DMS53 treated with DMSO at 0.1 percent for 48 hours (cell line): ENCODE measurements around the gene IMPG2.

Source experiments
- DNase-seq: peaks from one replicate; lab custom pipeline; 2025; ENCODE audit not compliant: unreplicated experiment; lab: John Stamatoyannopoulos, UW

Gene IMPG2

DNA sequence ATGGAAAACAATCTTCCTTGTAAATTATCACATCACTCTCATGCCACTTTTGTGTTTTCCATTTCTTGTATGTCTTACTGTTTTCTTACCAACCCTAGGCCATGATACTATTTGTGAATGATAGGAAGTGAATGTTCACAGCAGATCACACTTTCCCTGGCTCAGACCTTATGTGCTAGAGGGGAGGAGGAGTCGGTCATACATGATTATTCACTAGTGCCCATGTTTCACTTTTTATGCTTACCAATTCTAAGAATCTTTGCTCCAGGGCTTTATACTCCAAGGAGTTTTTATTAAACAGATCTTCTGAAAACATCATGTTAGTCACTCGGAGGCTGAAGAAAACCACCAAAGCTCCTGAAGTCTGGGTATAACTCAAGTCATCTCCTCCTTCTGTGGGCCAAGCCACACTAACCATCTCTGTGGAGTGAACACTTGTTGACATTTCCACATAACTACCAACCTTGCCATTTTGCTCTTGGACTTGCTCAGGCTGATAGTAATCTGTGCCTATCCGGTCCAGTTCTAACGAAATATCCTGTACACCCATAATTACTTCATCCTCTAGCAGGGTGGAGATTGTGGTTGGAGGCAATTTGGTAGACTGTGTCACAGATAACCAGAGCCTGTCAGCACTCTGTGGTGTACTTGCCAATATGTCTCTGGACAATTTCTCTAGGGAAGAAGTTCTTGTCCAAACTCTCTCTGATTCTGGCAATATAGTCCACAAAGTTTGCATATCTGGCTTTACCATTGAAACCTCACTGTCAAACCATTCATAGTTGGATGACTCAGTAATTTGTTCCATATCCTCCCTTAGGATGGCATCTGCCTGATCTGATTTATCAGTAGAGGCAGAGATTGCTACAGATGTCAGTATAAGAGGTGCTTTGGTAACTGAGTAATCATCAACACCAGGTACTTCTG lies 76.8 kb downstream of the IMPG2 start:
- DNase-seq = no peak

DNA sequence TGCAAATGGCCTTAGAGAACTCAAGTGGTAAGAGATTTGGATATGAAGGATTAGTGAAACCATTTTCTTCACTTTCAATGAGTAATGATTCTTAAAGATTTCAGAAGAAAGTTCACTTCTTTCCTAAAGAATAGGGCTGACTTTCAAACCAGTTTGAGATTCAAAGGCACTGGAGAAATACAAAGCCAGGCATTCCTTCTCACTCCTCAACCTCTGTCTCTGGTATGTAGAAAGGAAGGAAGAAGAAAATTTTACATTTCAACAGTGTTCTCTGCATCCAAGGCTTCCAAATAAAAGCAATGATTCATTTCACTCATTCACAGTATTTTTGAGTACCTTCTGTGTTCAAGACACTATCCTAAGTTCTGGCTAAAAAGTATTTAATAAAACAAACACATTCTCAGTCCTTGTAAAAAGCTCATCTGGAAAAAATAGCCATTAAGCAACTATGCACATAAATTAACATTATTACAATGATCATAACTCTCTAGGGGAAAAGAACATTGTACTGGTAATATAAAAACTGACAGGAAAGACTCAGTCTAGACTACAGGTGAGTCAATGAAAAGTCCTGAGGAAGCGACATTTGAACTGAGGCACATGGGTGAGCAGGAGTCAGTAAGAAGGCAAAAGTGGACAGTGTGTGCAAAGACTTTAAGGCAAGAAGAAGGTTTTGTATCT lies 79.5 kb downstream of the IMPG2 start:
- DNase-seq = no peak

GRCh38 chr3:101235048-101235447 lies 85.3 kb downstream of the IMPG2 start:
- no peak for DNase-seq

DNA sequence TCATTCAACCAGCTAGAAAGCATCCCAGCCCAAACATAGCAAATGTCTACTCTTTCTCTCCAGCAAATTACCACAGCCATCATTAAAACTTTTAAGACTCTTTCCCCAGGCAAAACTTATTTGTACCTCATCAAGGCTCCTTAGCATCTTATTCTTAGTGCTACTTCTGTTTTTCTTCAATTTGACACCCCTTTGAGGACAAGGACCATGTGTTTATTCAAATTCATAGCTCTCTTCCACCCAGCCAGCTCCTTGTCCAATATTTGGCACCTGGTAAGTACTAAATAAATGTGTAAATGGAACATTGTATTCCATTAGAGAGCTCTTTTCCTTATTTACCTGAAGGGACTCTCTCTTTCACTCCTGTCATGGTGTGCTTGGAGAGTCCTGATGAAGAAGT lies 89.8 kb downstream of the IMPG2 start:
- DNase-seq = no peak

GRCh38 chr3:101229681-101230080 lies 90.7 kb downstream of the IMPG2 start:
- DNase-seq = no peak

GRCh38 chr3:101228441-101228840 lies 91.9 kb downstream of the IMPG2 start:
- no peak for DNase-seq

DNA sequence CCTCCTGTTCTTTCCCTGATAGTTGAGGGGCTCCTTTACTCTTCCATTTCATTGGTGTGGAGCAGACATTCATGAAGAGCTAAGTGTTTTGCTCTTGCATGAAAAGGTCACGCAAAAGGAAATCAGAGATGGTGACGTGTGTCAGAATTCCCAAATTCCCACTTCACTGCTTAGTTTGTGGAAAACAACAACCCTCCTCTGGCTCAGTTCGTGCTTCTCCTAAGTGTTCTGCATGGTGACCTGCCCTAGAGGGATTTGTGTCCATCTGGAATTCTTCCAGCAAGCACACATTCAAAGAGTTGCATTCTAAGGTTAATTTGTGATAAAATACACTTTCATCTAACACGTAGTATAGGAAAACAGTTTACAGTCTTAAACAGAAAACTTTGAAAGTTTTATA lies 95.6 kb downstream of the IMPG2 start:
- no peak for DNase-seq

GRCh38 chr3:101223016-101223415 lies 97.4 kb downstream of the IMPG2 start:
- no peak for DNase-seq

DNA sequence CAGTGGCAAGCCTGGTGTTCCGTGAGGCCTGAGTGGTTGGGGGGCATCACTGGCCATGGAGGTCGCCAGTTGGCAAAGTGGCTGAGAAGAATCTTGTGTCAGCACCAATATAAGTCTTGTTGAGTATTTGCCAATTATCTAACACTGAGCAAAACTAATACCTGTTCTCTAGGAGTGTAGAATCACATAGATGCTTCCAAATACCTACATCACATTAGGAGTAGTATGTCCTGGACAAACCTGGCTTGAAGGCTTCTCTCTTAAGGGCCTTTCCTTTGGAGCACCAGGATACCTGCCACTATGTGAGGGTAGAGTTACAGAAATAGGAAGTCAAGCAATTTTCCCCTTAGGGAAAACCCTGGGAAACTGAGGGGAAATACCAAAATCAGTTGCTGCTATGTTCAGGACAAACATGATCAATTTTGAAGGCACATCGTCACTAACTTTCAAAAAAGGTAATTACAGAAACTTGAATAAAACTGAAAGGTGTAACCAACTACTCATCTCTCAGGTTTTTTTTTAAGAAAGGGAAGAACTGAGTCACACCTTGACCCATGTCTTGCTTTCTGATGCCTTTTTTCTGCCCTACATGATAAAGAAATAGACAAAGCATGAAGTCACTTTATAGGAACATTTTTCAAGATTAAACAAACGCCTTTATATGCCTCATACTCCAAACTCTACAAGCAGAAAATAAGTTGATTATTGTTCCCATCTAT lies 100.4 kb downstream of the IMPG2 start:
- no peak for DNase-seq

DNA sequence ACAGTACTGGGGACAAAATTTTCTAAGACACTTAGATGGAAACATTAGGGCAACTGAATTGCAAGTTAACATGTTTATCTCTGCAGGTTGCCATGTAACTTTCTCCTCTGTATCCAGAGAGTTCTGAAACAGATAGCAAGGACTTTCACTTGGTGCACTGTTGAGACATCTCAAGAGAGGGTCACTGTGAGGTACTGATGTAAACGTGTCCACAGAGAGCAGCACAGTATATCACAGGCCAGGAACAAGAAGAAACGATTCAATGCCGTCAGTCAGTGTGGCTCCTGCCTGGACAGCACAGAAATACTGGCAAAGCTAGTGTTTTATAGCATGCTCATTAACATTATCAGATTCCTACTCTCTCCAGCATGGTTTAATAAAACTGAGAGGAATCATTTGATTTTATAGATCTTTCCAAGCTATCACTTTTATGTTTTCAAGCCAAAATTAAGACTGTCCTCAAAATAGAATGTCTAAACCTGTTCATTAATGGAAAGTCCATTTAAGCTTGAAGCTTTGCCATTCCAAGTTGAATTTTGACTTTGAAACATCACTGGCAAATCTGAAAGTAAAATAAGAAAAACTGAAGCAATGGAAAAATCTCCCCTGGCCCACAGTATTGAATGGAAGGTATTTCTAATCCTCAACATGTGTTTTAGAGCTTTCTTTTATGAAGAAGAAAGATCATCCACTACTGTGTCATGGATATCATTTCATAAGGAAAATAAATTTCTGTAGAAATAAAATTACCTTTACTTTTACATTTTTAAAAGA lies 102.7 kb downstream of the IMPG2 start:
- no peak for DNase-seq

- DNase-seq = no peak
Measured at GRCh38 chr3:101216710-101217465, 103.5 kb downstream of the IMPG2 start.

DNA sequence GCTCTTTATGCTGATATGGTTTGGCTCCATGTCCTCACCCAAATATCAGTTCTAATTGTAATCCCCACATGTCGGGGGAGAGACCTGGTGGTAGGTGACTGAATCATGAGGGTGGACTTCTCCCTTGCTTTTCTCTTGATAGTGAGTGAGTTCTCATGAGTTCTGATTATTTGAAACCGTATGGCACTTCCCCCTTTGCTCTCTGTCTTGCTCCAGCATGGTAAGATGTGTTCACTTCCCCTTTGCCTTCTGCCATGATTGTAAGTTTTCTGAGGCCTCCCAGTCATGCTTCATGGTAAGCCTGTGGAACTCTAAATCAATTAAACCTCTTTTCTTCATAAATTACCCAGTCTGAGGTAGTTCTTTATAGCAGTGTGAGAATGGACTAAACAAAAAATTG lies 107.6 kb downstream of the IMPG2 start:
- DNase-seq = no peak

DNA sequence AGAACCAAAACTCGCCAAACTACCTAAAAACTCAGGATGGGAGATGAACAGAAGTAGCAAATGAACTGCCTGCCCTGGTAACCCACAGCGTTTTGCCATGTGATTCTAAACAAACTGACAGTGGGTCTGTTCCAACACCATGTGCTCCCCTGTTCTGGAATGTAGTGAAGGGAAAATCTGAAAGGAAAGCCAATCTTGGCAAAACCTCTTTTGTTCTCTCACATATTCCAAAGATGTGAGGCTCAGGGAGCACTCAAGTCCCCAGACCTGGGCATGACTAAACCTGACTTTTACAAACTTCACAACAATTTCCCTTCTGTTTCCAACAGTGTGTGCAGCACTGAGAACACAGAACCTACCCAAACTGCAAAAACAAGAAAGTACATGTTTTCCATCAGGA lies 116.1 kb downstream of the IMPG2 start:
- no peak for DNase-seq

DNA sequence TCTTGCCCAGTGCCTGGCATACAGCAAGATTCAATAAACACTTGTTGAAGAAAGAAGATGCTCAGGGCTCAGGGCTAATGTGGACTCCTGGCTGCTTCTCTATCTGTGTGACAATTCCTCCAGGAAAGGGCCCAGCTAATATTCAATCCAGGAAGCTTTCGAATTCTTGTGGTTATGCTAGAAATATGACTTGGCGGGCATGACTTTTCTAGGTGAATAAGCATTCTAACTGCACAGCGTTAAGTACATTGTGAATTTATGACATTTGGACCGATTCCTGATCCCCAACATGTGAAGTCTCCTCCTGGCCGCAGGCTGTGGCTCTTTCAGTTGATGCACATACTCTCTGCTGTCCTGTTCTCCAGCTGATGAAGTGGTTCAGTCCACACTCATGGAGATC lies 117.0 kb downstream of the IMPG2 start:
- no peak for DNase-seq

DNA sequence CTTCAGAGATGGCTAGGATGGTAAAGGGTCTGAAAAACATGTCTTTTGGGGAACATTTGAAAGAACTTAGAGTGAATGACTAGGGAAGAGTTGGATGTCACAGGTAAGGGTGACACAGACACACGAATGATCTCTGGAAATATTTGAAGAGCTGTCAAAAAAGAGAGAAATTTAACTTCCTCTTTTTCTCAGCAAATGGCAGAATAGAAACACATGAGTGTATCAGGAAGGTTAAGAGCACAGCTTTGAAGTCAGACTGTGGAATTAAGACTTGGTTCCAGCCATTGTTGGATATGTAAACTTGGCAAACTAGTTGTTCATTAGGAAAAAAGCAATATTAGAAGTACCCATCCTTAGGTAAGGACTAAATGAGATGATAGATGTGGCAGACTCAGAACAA lies 117.7 kb downstream of the IMPG2 start:
- no peak for DNase-seq

DNA sequence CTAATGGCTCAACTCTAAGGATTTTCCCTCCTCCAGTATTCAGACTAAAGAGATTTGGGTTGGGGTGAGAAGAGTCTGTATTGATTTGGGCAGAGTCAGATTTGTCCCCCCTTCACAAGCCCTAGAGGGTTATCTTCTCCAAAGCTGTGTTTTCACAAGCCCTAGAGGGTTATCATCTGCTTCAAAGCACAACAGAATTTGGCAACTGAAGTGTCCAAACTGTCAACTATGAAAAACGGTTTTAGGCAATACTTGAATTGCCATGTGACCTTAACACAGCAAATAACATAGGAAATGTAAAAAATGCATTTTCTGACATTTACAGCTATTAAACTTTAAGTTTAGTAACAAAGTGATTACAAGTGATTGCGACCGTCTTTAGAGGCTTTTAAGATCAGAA lies 119.9 kb downstream of the IMPG2 start:
- no peak for DNase-seq

- peak; percentile 46 for DNase-seq
Measured at GRCh38 chr3:101195951-101196713, 124.2 kb downstream of the IMPG2 start.

DNA sequence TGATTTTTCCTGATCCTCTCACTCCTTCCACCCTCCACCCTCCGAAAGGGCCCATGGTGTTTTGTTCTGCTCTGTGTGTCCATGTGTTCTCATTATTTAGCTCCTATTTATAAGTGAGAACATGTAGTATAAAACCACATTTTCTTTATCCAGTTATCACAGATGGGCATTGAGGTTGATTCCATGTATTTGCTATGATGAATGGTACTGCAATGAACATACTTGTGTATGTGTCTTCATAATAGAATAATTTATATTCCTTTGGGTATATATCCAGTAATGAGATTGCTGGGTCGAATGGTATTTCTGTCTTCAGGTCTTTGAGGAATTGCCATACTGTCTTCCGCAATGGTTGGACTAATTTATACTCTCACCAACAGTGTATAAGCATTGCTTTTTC lies 126.0 kb downstream of the IMPG2 start:
- no peak for DNase-seq

DNA sequence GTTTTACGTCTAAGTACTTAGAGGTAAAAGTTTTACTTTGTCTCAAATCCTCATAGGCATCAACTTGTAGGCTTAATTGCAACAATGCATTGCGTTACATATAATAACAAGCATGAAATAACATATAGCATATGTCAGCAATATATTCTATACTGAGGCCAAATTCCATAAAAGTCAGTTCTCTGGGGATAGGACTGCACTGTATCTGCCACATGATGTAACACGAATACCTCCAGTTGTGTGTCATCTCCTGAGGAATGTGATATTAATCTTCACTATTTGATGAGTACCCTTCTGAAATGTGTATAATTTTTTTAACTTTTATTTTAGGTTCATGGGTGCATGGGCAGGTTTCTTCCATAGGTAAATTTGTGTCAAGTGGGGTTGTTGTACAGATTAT lies 126.4 kb downstream of the IMPG2 start:
- DNase-seq = no peak

DNA sequence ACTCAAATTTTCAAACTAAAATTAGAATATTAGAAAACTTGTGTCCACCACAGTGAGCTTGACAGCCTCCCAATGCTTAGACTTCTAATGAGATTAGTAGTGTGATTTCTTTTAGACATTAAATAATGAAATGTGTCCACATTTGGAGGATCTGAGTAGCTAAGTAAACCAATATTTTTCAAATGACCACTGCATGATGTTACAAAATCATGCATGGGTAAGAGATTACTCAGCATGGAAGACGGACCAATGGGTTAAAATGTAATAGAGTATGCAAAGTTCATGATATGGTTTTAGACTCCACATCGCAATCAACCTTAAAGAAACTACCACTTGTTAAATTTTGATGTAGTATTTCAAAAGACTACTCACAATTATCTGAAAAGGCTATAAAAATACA lies 130.6 kb downstream of the IMPG2 start:
- no peak for DNase-seq
